ENCODE measurements around the gene CABP2.
"Not testable (repeated sequence)": the region's sequence is repeated elsewhere in the genome, so short reads cannot be mapped to it uniquely, and the experiment has no call there.

The CABP2 gene

DNA sequence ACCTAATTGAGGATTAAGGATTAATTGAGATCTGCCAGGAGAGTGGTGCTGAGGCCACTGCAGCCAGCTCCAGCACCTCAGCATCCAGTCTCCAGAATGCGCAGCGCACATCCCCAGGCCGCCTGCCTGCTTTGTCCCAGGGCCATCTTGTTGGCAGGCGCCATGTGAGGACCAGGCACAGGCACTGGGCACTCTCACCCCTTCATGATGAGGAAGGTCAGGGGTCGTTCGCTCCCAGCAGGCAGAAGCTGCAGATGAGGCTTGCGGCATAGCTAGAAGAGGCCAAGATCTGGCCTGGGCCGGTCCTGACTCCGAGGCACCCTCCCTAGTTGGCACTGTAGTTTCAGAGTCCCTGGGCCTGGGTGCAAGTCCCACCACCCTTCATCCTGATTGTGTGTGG, 6.4 kb downstream of the CABP2 start:
- Histone ChIP-seq H3K4me1 (ENCODE audit: insufficient read depth, low read length, severe bottlenecking) (no peaks in the 10 kb centered on the region), H3F3A (ENCODE audit: insufficient read depth, low read length) (no peaks in the 10 kb centered on the region), H3K36me3 (ENCODE audit: insufficient read depth, low read length) (no peaks in the 10 kb centered on the region), H4K20me1 (ENCODE audit: insufficient read depth, low read length) (no peaks in the 10 kb centered on the region), H3K9me3 (ENCODE audit: low read length) (no peaks in the 10 kb centered on the region), H3K4me2 (ENCODE audit: low read length) (no peak overlapping the region), H3K27ac (ENCODE audit: low read depth, low read length, poor library complexity, severe bottlenecking) (no peak overlapping the region), H3K79me2 (ENCODE audit: insufficient read depth, low read length) (no peaks in the 10 kb centered on the region), H3K9me2 (ENCODE audit: low read depth, low read length) (no peaks in the 10 kb centered on the region), H2AFZ (ENCODE audit: low read length) (no peak overlapping the region), H3K27me3 (ENCODE audit: insufficient read depth, low read length) (no peaks in the 10 kb centered on the region), H3K4me3 (ENCODE audit: low read depth, low read length, poor library complexity, severe bottlenecking) (no peak overlapping the region), H3K9ac (ENCODE audit: low read length) (no peak overlapping the region)
- no peak for TF ChIP-seq EZH2 (IDR thresholded peaks at IDR 0.05; ENCODE audit: borderline replicate concordance, low read length)
- TF ChIP-seq, protein P1, sequence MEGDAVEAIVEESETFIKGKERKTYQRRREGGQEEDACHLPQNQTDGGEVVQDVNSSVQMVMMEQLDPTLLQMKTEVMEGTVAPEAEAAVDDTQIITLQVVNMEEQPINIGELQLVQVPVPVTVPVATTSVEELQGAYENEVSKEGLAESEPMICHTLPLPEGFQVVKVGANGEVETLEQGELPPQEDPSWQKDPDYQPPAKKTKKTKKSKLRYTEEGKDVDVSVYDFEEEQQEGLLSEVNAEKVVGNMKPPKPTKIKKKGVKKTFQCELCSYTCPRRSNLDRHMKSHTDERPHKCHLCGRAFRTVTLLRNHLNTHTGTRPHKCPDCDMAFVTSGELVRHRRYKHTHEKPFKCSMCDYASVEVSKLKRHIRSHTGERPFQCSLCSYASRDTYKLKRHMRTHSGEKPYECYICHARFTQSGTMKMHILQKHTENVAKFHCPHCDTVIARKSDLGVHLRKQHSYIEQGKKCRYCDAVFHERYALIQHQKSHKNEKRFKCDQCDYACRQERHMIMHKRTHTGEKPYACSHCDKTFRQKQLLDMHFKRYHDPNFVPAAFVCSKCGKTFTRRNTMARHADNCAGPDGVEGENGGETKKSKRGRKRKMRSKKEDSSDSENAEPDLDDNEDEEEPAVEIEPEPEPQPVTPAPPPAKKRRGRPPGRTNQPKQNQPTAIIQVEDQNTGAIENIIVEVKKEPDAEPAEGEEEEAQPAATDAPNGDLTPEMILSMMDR (IDR thresholded peaks at IDR 0.05; ENCODE audit: low read length) = no peak

DNA sequence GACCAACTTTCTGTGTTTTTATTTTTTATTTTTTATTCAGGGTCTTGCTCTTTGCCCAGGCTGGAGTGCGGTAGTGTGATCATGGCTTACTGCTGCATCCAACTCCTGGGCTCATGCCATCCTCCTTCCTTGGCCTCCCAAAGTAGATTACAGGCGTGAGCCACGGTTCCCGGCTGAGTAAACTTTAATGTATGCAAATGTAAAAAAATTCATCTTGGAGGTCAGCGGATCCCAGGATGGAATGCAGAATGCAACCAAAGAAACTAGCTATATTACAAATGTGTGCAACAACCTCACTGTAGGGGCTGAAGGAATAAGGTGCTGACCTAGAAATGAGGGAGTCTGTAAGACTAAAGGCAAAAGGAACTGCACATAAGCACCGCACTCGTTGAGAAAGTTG, 9.1 kb downstream of the CABP2 start:
- H2AFZ ChIP-seq (ENCODE audit: low read length) = no peak overlapping the region
- TF ChIP-seq, protein P1 (IDR thresholded peaks at IDR 0.05; ENCODE audit: low read length) = no peak
- TF ChIP-seq EZH2 (IDR thresholded peaks at IDR 0.05; ENCODE audit: borderline replicate concordance, low read length) = no peak
- no peak overlapping the region for H3K4me2 ChIP-seq (ENCODE audit: low read length)

DNA sequence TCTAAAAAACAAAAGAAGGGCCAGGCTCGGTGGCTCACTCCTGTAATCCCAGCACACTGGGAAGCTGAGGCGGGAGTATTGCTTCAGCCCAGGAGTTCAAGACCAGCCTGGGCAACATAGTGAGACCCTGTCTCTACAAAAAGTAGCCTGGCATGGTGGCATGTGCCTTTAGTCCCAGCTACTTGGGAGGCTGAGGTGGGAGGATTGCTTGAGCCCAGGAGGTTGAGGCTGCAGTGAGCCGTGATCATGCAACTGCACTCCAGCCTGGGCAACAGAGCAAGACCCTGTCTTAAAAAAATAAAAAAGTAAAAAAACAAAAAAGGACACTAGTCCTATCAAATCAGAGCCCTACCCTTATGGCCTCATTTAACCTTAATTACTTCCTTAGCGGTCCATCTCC, 11.7 kb downstream of the CABP2 start:
- not testable (repeated sequence) for H3K27me3 ChIP-seq (ENCODE audit: insufficient read depth, low read length); H3K9ac ChIP-seq (ENCODE audit: low read length); H3K4me3 ChIP-seq (ENCODE audit: low read depth, low read length, poor library complexity, severe bottlenecking); H3K9me3 ChIP-seq (ENCODE audit: low read length); H3K9me2 ChIP-seq (ENCODE audit: low read depth, low read length); H3F3A ChIP-seq (ENCODE audit: insufficient read depth, low read length); H3K4me2 ChIP-seq (ENCODE audit: low read length); H4K20me1 ChIP-seq (ENCODE audit: insufficient read depth, low read length); H3K27ac ChIP-seq (ENCODE audit: low read depth, low read length, poor library complexity, severe bottlenecking); H3K79me2 ChIP-seq (ENCODE audit: insufficient read depth, low read length); H3K36me3 ChIP-seq (ENCODE audit: insufficient read depth, low read length); H2AFZ ChIP-seq (ENCODE audit: low read length)
- H3K4me1 ChIP-seq (ENCODE audit: insufficient read depth, low read length, severe bottlenecking) = peaks cover 16% of the 10 kb centered on the region

More for the DNA sequence above, 9.1 kb downstream of the CABP2 start:
- Histone ChIP-seq H3K36me3 (ENCODE audit: insufficient read depth, low read length) (no peaks in the 10 kb centered on the region), H3K27me3 (ENCODE audit: insufficient read depth, low read length) (no peaks in the 10 kb centered on the region), H3K27ac (ENCODE audit: low read depth, low read length, poor library complexity, severe bottlenecking) (no peak overlapping the region), H4K20me1 (ENCODE audit: insufficient read depth, low read length) (no peaks in the 10 kb centered on the region), H3K4me3 (ENCODE audit: low read depth, low read length, poor library complexity, severe bottlenecking) (no peak overlapping the region), H3K9me2 (ENCODE audit: low read depth, low read length) (no peaks in the 10 kb centered on the region), H3K9ac (ENCODE audit: low read length) (no peak overlapping the region), H3K79me2 (ENCODE audit: insufficient read depth, low read length) (no peaks in the 10 kb centered on the region), H3K4me1 (ENCODE audit: insufficient read depth, low read length, severe bottlenecking) (peaks cover under 1% of the 10 kb centered on the region), H3F3A (ENCODE audit: insufficient read depth, low read length) (no peaks in the 10 kb centered on the region), H3K9me3 (ENCODE audit: low read length) (no peaks in the 10 kb centered on the region)

DNA sequence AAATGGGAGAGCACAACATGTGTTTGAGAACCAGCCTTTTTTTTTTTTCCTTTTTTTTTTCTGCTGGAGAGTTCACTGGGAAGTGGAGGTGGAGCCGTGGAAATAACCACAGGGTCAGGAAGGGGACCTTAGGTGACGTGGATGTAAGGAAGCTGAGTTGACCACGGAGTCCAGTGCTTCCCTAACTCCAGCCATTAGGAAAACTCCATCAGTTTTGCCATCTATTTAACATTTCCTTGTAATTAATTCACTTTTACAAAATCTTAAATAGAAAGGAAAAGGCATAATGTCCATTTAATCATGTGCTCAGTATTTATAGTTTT, 13.3 kb downstream of the CABP2 start:
- H3K4me2 ChIP-seq (ENCODE audit: low read length) = no peak overlapping the region
- H3K4me1 ChIP-seq (ENCODE audit: insufficient read depth, low read length, severe bottlenecking) = peaks cover 30% of the 10 kb centered on the region
- H3K9ac ChIP-seq (ENCODE audit: low read length) = no peak overlapping the region
- TF ChIP-seq EZH2 (IDR thresholded peaks at IDR 0.05; ENCODE audit: borderline replicate concordance, low read length) = no peak
- TF ChIP-seq, protein P1 (IDR thresholded peaks at IDR 0.05; ENCODE audit: low read length) = no peak
- H3K9me2 ChIP-seq (ENCODE audit: low read depth, low read length) = no peaks in the 10 kb centered on the region
- no peak overlapping the region for H3K27ac ChIP-seq (ENCODE audit: low read depth, low read length, poor library complexity, severe bottlenecking)
- no peaks in the 10 kb centered on the region for H4K20me1 ChIP-seq (ENCODE audit: insufficient read depth, low read length)
- H3K27me3 ChIP-seq (ENCODE audit: insufficient read depth, low read length) = no peaks in the 10 kb centered on the region
- H3K36me3 ChIP-seq (ENCODE audit: insufficient read depth, low read length) = no peaks in the 10 kb centered on the region; the same call in 1 of the 2 replicates
- H3K4me3 ChIP-seq (ENCODE audit: low read depth, low read length, poor library complexity, severe bottlenecking) = no peak overlapping the region
- H2AFZ ChIP-seq (ENCODE audit: low read length) = no peak overlapping the region
- H3K79me2 ChIP-seq (ENCODE audit: insufficient read depth, low read length) = no peaks in the 10 kb centered on the region
- no peaks in the 10 kb centered on the region for H3K9me3 ChIP-seq (ENCODE audit: low read length)
- 0 out of 2 replicates have a peak, but pooled peaks cover 3% of the 10 kb centered on the region for H3F3A ChIP-seq (ENCODE audit: insufficient read depth, low read length)
